NCI-H2196 (cell line): Measurements from ENCODE around the gene HOXA11.

ENCODE experiments used
- DNase-seq: peaks from one replicate; lab custom pipeline; 2025; ENCODE audit not compliant: unreplicated experiment; lab: John Stamatoyannopoulos, UW

The HOXA11 gene

GRCh38 chr7:27138472-27138871 is 46.6 kb downstream of the HOXA11 start:
- no peak for DNase-seq

- no peak for DNase-seq
These were observed 47.3 kb downstream of the HOXA11 start for GRCh38 chr7:27137640-27138315.

DNA sequence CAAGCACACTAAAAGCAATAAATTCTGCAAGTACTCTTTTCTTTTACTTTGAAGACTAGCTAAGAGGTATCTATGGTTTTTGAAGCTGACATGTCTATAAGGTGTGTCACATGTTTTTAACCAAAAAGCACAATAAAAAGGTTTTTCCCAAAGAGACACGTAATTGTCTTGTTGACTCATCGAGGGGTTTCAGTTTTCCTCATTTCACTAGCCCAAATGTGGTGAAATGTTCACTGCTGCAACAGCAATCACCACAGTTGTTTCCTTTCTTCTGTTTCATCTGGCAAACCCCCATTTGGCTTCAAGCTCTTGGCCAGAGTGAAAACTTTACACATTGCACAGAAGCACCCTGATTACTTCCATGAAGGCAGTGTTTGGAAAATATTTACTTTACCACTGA is 50.6 kb downstream of the HOXA11 start:
- no peak for DNase-seq

DNA sequence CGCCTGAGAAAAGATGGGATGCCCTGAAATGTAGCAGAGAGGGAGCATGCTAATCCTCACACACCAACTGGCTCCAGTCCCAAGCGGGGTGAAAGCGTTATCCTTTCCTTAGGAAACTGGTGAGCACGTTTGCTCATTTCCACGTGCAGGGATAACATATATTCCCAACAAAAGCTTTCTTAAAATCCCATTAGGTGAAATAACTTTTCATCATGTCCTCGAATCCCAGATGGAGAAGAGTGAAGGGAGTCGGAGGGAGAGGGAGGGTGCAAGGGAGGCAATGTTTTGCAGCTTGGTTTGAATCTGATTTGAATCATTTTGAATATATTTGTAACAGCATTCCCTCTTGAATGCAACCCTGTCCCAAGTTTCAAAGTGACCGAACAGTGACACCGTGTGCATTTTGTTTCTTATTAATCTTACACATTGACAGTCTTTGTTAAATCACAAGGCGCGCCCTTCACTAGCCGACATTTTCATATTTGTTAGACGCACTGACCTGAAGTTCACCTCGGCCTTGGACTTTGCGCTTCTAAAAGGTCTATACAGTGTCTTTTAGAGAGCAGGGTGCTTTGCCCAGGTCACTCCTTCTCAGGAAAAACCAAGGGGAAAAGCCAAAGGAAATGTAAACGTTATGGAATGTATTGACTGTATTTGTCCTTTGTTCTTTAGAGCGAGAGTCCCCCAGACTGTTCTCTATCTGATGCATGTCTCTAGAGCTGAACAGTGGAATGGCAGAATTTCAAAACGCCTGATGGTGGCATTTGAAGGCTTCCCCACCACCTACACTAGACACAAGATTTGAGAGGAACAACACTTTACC is 51.4 kb downstream of the HOXA11 start:
- DNase-seq: no peak

- no peak for DNase-seq
These were observed 52.1 kb downstream of the HOXA11 start for GRCh38 chr7:27132978-27133377.

GRCh38 chr7:27132214-27132613 is 52.8 kb downstream of the HOXA11 start:
- no peak for DNase-seq

DNA sequence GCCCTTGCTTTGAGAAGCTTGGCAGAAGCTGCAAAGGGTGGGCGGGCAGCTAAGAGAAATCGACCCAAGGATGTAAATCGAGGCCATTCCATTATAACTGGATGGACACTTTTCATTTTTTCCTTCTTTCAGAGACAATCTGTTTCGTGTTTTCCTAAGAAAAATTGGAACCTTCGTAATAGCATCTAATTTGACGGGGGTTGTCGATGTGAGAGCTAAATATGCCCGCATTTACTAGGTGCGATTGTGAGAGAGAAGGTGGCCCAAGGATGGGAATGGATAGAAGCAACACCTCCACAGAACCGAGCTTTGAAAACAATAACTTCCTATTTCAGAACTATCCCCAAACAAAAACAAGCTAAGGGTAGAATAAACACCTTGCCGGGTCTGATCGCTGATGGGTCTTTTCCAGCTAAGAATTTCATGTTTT is 53.6 kb downstream of the HOXA11 start:
- no peak for DNase-seq
